GM23338 (cell line): ENCODE data around the gene NLRC3. TPM values are rescaled to one million over a fixed set of nuclear protein-coding genes. Genes with fewer than 3 reads are reported as not detected.

ENCODE experiments used
- ATAC-seq: fragments of 200-7000 bp; cut with Tn5 transposase; 3 replicates; pipeline ENCODE4 v1.9.1; 2020
- DNase-seq: peaks from one replicate; pipeline ENCODE4 v3.0.0-alpha.2; 2015; ENCODE audit warnings: low spot score
- H2AFZ ChIP-seq: fragments of 200-600 bp; sonication (generic); 2 replicates; pipeline ENCODE4 v1.8.0; 2016; ENCODE audit warnings: antibody characterized with exemption, mild to moderate bottlenecking, moderate library complexity
- H3F3A ChIP-seq: fragments of 200-600 bp; sonication (generic); replicated peaks from 2 replicates; pipeline ENCODE4 v1.8.0; 2017; ENCODE audit warnings: antibody characterized with exemption, mixed run types, low read depth
- H3K27ac ChIP-seq: fragments of 200-600 bp; sonication (generic); 2 replicates; pipeline ENCODE4 v1.6.1; 2016; ENCODE audit warnings: low read depth
- H3K27me3 ChIP-seq: fragments of 200-600 bp; sonication (generic); 2 replicates; pipeline ENCODE4 v1.8.0; 2016; ENCODE audit warnings: mild to moderate bottlenecking, mixed run types, moderate library complexity; ENCODE audit not compliant: insufficient read depth
- H3K36me3 ChIP-seq: fragments of 200-600 bp; sonication (generic); 2 replicates; pipeline ENCODE4 v1.8.0; 2016; ENCODE audit warnings: mild to moderate bottlenecking; ENCODE audit not compliant: insufficient read depth
- H3K4me1 ChIP-seq: fragments of 200-600 bp; sonication (generic); 2 replicates; pipeline ENCODE4 v1.8.0; 2016; ENCODE audit warnings: mild to moderate bottlenecking, moderate library complexity; ENCODE audit not compliant: insufficient read depth
- H3K4me2 ChIP-seq: fragments of 200-600 bp; sonication (generic); 2 replicates; pipeline ENCODE4 v1.7.1; 2017; ENCODE audit warnings: mixed run types
- H3K4me3 ChIP-seq: fragments of 200-600 bp; sonication (generic); 2 replicates; pipeline ENCODE4 v1.6.1; 2016; ENCODE audit warnings: mixed run types
- H3K79me2 ChIP-seq: fragments of 200-600 bp; sonication (generic); replicated peaks from 2 replicates; pipeline ENCODE4 v1.8.0; 2017; ENCODE audit warnings: mild to moderate bottlenecking; ENCODE audit not compliant: insufficient read depth
- H3K9me2 ChIP-seq: fragments of 200-600 bp; sonication (generic); 2 replicates; pipeline ENCODE4 v1.8.0; 2017; ENCODE audit not compliant: insufficient read depth
- H4K20me1 ChIP-seq: fragments of 200-600 bp; sonication (generic); replicated peaks from 2 replicates; pipeline ENCODE4 v1.8.0; 2017; ENCODE audit warnings: mild to moderate bottlenecking; ENCODE audit not compliant: insufficient read depth
- H3K27ac Mint-ChIP-seq: 2 replicates; pipeline ENCODE4 v1.8.0; 2020; ENCODE audit warnings: inconsistent platforms, mild to moderate bottlenecking, moderate library complexity, mixed read lengths
- H3K27me3 Mint-ChIP-seq: 3 replicates; pipeline ENCODE4 v1.8.0; 2022; ENCODE audit warnings: low read depth, mild to moderate bottlenecking, moderate library complexity, mixed read lengths, inconsistent platforms; ENCODE audit not compliant: insufficient read depth, poor library complexity
- H3K36me3 Mint-ChIP-seq: 3 replicates; pipeline ENCODE4 v1.8.0; 2021; ENCODE audit warnings: low read depth, mild to moderate bottlenecking, inconsistent platforms, moderate library complexity, mixed read lengths
- H3K4me1 Mint-ChIP-seq: 3 replicates; pipeline ENCODE4 v1.8.0; 2020; ENCODE audit warnings: mild to moderate bottlenecking, inconsistent platforms, mixed read lengths
- H3K4me3 Mint-ChIP-seq: 3 replicates; pipeline ENCODE4 v1.8.0; 2021; ENCODE audit warnings: moderate library complexity, mild to moderate bottlenecking, inconsistent platforms, mixed read lengths
- H3K9me3 Mint-ChIP-seq: 3 replicates; pipeline ENCODE4 v1.8.0; 2020; ENCODE audit warnings: moderate library complexity, mild to moderate bottlenecking, inconsistent platforms, mixed read lengths
- CREB1 ChIP-seq: fragments of 250-450 bp; sonication (Bioruptor Pico); IDR thresholded peaks from 2 replicates; pipeline ENCODE4 v1.5.0; 2020; ENCODE audit warnings: low read depth, mild to moderate bottlenecking, moderate library complexity
- CTCF ChIP-seq, 2 experiments: fragments of 200-600 bp in 1 of 2; sonication (generic) in 1 of 2; conservative IDR thresholded peaks; 2 replicates each; pipeline versions ENCODE4 v1.5.1 to v1.6.1; 2016 to 2017; ENCODE audit warnings: antibody characterized with exemption in 2 of 2, low read depth in 2 of 2, mild to moderate bottlenecking in 2 of 2, moderate library complexity in 1 of 2
- ETS1 ChIP-seq: IDR thresholded peaks from 2 replicates; pipeline ENCODE4 v1.6.1; 2016; ENCODE audit warnings: antibody characterized with exemption
- EZH2 ChIP-seq: fragments of 200-600 bp; sonication (generic); IDR thresholded peaks from one replicate; pipeline ENCODE4 v1.8.0; 2017; ENCODE audit warnings: antibody characterized with exemption, mild to moderate bottlenecking, low read depth; ENCODE audit not compliant: unreplicated experiment
- EZH2phosphoT487 ChIP-seq: fragments of 200-600 bp; sonication (generic); IDR thresholded peaks from one replicate; pipeline ENCODE4 v1.8.1; 2018; ENCODE audit warnings: antibody characterized with exemption; ENCODE audit not compliant: unreplicated experiment
- JUNB ChIP-seq: IDR thresholded peaks from one replicate; pipeline ENCODE4 v1.6.1; 2016; ENCODE audit warnings: antibody characterized with exemption; ENCODE audit not compliant: unreplicated experiment
- NANOG ChIP-seq: IDR thresholded peaks from 2 replicates; pipeline ENCODE4 v1.6.1; 2016; ENCODE audit warnings: antibody characterized with exemption, borderline replicate concordance
- POLR2AphosphoS5 ChIP-seq: IDR thresholded peaks from 2 replicates; pipeline ENCODE4 v1.6.1; 2016; ENCODE audit warnings: antibody characterized with exemption, low read depth
- REST ChIP-seq: IDR thresholded peaks from one replicate; pipeline ENCODE4 v1.6.1; 2018; ENCODE audit warnings: antibody characterized with exemption; ENCODE audit not compliant: unreplicated experiment
- STAT1 ChIP-seq: IDR thresholded peaks from one replicate; pipeline ENCODE4 v1.6.1; 2016; ENCODE audit warnings: antibody characterized with exemption; ENCODE audit not compliant: unreplicated experiment
- ZNF114 ChIP-seq: fragments of 250-450 bp; sonication (Bioruptor Pico); IDR thresholded peaks from 2 replicates; pipeline ENCODE4 v1.5.0; 2020; ENCODE audit warnings: mild to moderate bottlenecking, moderate library complexity
- ZNF331 ChIP-seq: fragments of 250-450 bp; sonication (Bioruptor Pico); IDR thresholded peaks from 2 replicates; pipeline ENCODE4 v1.5.0; 2020; ENCODE audit warnings: low read depth, mild to moderate bottlenecking, moderate library complexity
- ZNF462 ChIP-seq: fragments of 250-450 bp; sonication (Bioruptor Pico); IDR thresholded peaks from 2 replicates; pipeline ENCODE4 v1.5.0; 2020; ENCODE audit warnings: mild to moderate bottlenecking, moderate library complexity
- polyA plus RNA-seq: library from polyadenylated mRNA; unstranded; fragments of >200 nt; fragmentation: Nextera tagmentation; extraction: Ambion mirVana; gene quantifications from 2 replicates; pipeline ENCODE4 v1.2.1, GENCODE V29; 2016
- total RNA-seq: library from RNA; depleted of rRNA; stranded (reverse); fragments of >200 nt; shearing (Covaris generic); gene quantifications from 2 replicates; pipeline ENCODE4 v1.2.3, GENCODE V29; 2014

The NLRC3 gene
- total and polyA plus RNA-seq, 2 experiments from 2014 or later = 0.11 to 0.49 TPM

- H3K9me2 ChIP-seq = no peaks in the 10 kb centered on the region
- DNase-seq (no peak), ATAC-seq (no peak)
- no peaks in the 10 kb centered on the region for H3F3A ChIP-seq
- no peak for TF ChIP-seq STAT1
- TF ChIP-seq CREB1 (CRISPR knock-in tag) = no peak
- no peak for TF ChIP-seq ZNF462 (CRISPR knock-in tag)
- no peak for TF ChIP-seq POLR2AphosphoS5
- TF ChIP-seq ZNF331 (CRISPR knock-in tag) = no peak
- no peak for TF ChIP-seq CTCF (conservative IDR thresholded peaks at IDR 0.05; ENCODE audit: low read depth in 2 of 2)
- no peak for TF ChIP-seq ZNF114
- no peak for TF ChIP-seq EZH2phosphoT487
- TF ChIP-seq JUNB = no peak
- TF ChIP-seq REST = no peak
- TF ChIP-seq EZH2 = no peak
- TF ChIP-seq NANOG = no peak
- no peak for TF ChIP-seq ETS1
- H3K27me3 ChIP-seq = no peaks in the 10 kb centered on the region
- H3K36me3 Mint-ChIP-seq = peaks cover 31% of the 10 kb centered on the region
- H3K36me3 ChIP-seq = no peaks in the 10 kb centered on the region
- no peak overlapping the region for H2AFZ ChIP-seq
- H3K27me3 Mint-ChIP-seq = peaks cover 7% of the 10 kb centered on the region
- no peak overlapping the region for H3K4me2 ChIP-seq
- H3K4me1 Mint-ChIP-seq = peaks cover 8% of the 10 kb centered on the region; the same call in 2 of the 3 replicates
- no peak overlapping the region for H3K27ac Mint-ChIP-seq
- H3K4me3 ChIP-seq = no peak overlapping the region
- H3K27ac ChIP-seq = no peak overlapping the region
- no peaks in the 10 kb centered on the region; the same call in 1 of the 2 replicates for H4K20me1 ChIP-seq
- H3K4me3 Mint-ChIP-seq = no peak overlapping the region
- H3K4me1 ChIP-seq = no peaks in the 10 kb centered on the region
- no peaks in the 10 kb centered on the region for H3K79me2 ChIP-seq
- H3K9me3 Mint-ChIP-seq = no peaks in the 10 kb centered on the region
Observed at GRCh38 chr16:3591436-3591803, 14.2 kb upstream of the NLRC3 start.
